ENCODE data around the gene GOLGA6L26.
"Not testable (repeated sequence)": the region's sequence is repeated elsewhere in the genome, so short reads cannot be mapped to it uniquely, and the experiment has no call there.

- TF ChIP-seq EP300, POLR2A (IDR thresholded peaks at IDR 0.05): not testable (repeated sequence)
- TF ChIP-seq, protein P1, sequence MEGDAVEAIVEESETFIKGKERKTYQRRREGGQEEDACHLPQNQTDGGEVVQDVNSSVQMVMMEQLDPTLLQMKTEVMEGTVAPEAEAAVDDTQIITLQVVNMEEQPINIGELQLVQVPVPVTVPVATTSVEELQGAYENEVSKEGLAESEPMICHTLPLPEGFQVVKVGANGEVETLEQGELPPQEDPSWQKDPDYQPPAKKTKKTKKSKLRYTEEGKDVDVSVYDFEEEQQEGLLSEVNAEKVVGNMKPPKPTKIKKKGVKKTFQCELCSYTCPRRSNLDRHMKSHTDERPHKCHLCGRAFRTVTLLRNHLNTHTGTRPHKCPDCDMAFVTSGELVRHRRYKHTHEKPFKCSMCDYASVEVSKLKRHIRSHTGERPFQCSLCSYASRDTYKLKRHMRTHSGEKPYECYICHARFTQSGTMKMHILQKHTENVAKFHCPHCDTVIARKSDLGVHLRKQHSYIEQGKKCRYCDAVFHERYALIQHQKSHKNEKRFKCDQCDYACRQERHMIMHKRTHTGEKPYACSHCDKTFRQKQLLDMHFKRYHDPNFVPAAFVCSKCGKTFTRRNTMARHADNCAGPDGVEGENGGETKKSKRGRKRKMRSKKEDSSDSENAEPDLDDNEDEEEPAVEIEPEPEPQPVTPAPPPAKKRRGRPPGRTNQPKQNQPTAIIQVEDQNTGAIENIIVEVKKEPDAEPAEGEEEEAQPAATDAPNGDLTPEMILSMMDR (IDR thresholded peaks at IDR 0.05): not testable (repeated sequence)
Observed at GRCh38 chr15:23364261-23364660, 30.3 kb upstream of the GOLGA6L26 start.
